ENCODE measurements around the gene SAA4. TPM values are rescaled to one million over a fixed set of nuclear protein-coding genes. Genes with fewer than 3 reads are reported as not detected.

Gene SAA4
- total and polyA plus RNA-seq, 2 of the 8 experiments (the other 6 are each of a cell fraction or from before 2014, with no cell fraction given), result not detected

- H3K79me1 ChIP-seq (ENCODE audit: low read depth, low read length), result no peaks in the 10 kb centered on the region
- no peaks in the 10 kb centered on the region for H3K36me3 ChIP-seq (ENCODE audit: control insufficient read depth in 2 of 4, insufficient read depth in 4 of 4, low read length in 3 of 4)
- no peak overlapping the region for H2BK120ac ChIP-seq (replicated peaks; ENCODE audit: low read depth, low read length)
- ChIA-PET CTCF (ENCODE audit: partially characterized antibody) (interaction anchor here (0.5 to 2.5 kb wide), 3 partner anchors 10 to 115 kb away, joined by 3 to 15 read pairs (median 3); no protein-coding TSS in a partner anchor), POLR2A (ENCODE audit: partially characterized antibody) (no interaction called here)
- no peak overlapping the region for H2BK15ac ChIP-seq (ENCODE audit: low read length)
- no peak overlapping the region for H3K4me2 ChIP-seq (ENCODE audit: insufficient read depth in 1 of 2, low read depth in 2 of 2, low read length in 2 of 2)
- no peaks in the 10 kb centered on the region for H3K23me2 ChIP-seq (ENCODE audit: low read depth, low read length)
- no peaks in the 10 kb centered on the region for H3K9me3 ChIP-seq (ENCODE audit: insufficient read depth in 2 of 2, low read depth in 1 of 2, low read length in 1 of 2)
- H2AFZ ChIP-seq (ENCODE audit: low read length), result no peak overlapping the region
- FAIRE-seq (no peak), DNase-seq (ENCODE audit: low read depth in 1 of 2, low spot score in 2 of 2) (no peak)
- H4K91ac ChIP-seq (replicated peaks; ENCODE audit: insufficient read length, low read length), result no peak overlapping the region
- H2BK12ac ChIP-seq (ENCODE audit: low read depth, low read length), result 0 out of 2 replicates have a peak overlapping the region, but pooled peaks have one; percentile 17
- TF ChIP-seq EP300 (IDR thresholded peaks at IDR 0.05; ENCODE audit: borderline replicate concordance in 1 of 2, low read depth in 2 of 2, low read length in 2 of 2), result no peak
- TF ChIP-seq CEBPB (IDR thresholded peaks at IDR 0.05; ENCODE audit: low read depth, low read length), result no peak
- no peak for TF ChIP-seq GTF2F1 (IDR thresholded peaks at IDR 0.05; ENCODE audit: borderline replicate concordance, low read depth, low read length)
- no peak for TF ChIP-seq HDAC2 (IDR thresholded peaks at IDR 0.05; ENCODE audit: borderline replicate concordance in 1 of 2, low read depth in 2 of 2, low read length in 2 of 2)
- no peak for TF ChIP-seq BACH1 (IDR thresholded peaks at IDR 0.05; ENCODE audit: low read length)
- TF ChIP-seq CHD2 (IDR thresholded peaks at IDR 0.05; ENCODE audit: low read length), result no peak
- TF ChIP-seq RXRA (IDR thresholded peaks at IDR 0.05; ENCODE audit: insufficient read depth, low read depth, low read length), result no peak
- no peak for TF ChIP-seq TBP (IDR thresholded peaks at IDR 0.05; ENCODE audit: low read depth, low read length)
- no peak for TF ChIP-seq SP2 (IDR thresholded peaks at IDR 0.05; ENCODE audit: low read length)
- H4K8ac ChIP-seq (ENCODE audit: extremely low read depth, insufficient read depth, low read length), result no peak overlapping the region
- H3K4ac ChIP-seq (replicated peaks; ENCODE audit: insufficient read length, low read depth, low read length), result no peak overlapping the region
- no peak overlapping the region for H2AK5ac ChIP-seq (ENCODE audit: low read depth, low read length)
- no peak overlapping the region for H3K9ac ChIP-seq (replicated peaks in 1 of 4; ENCODE audit: extremely low read depth in 1 of 4, low read depth in 3 of 4, low read length in 3 of 4)
- no peak overlapping the region for H3K18ac ChIP-seq (ENCODE audit: extremely low read depth, low read length)
- H3K4me3 ChIP-seq (ENCODE audit: extremely low read depth in 1 of 4, insufficient read depth in 2 of 4, low read depth in 3 of 4, low read length in 4 of 4), result no peak overlapping the region
- no peaks in the 10 kb centered on the region for H4K20me1 ChIP-seq (replicated peaks in 1 of 2; ENCODE audit: control insufficient read depth in 1 of 2, insufficient read depth in 2 of 2, low read length in 2 of 2)
- H3K23ac ChIP-seq (ENCODE audit: insufficient read length), result no peak overlapping the region
- 68% methylated on average over 2 of the region's 2 CpGs; no CpG with 5 or more reads in 1 of the 2 experiments for WGBS, 2 experiments (ENCODE audit: extremely low coverage in 1 of 2, insufficient coverage in 1 of 2, insufficient read length in 1 of 2, insufficient replicate concordance in 2 of 2, low coverage in 1 of 2, low lambda C conversion rate in 2 of 2, missing lambda C conversion rate in 1 of 2)
- H3K27ac ChIP-seq (ENCODE audit: low read depth, low read length), result no peak overlapping the region
- no peak overlapping the region for H4K5ac ChIP-seq (ENCODE audit: insufficient read length, low read depth, low read length)
- H3K27me3 ChIP-seq (replicated peaks in 1 of 4; ENCODE audit: control insufficient read depth in 3 of 4, extremely low read depth in 1 of 4, insufficient read depth in 3 of 4, low read length in 3 of 4), result no peaks in the 10 kb centered on the region
- no peaks in the 10 kb centered on the region for H3K79me2 ChIP-seq (ENCODE audit: control insufficient read depth in 1 of 2, insufficient read depth in 2 of 2, low read length in 2 of 2)
- no peak overlapping the region for H2BK20ac ChIP-seq (ENCODE audit: low read length)
- no peak overlapping the region for H2BK5ac ChIP-seq (ENCODE audit: low read depth, low read length)
- no peak overlapping the region for H3K14ac ChIP-seq (ENCODE audit: insufficient read length)
- no peak overlapping the region for H3K56ac ChIP-seq (replicated peaks; ENCODE audit: insufficient read length, low read depth, low read length)
- no peaks in the 10 kb centered on the region for H3K4me1 ChIP-seq (replicated peaks in 1 of 4; ENCODE audit: control insufficient read depth in 3 of 4, insufficient read depth in 4 of 4, low read length in 3 of 4)
Measured at GRCh38 chr11:18254781-18255361, 18.3 kb upstream of the SAA4 start.
